HS-5 (cell line): Measurements from ENCODE around the gene ANKUB1.

Source experiments
- DNase-seq: peaks from one replicate; pipeline ENCODE4 v3.0.0-alpha.2; 2012; ENCODE audit warnings: low read depth

ANKUB1 gene

DNA sequence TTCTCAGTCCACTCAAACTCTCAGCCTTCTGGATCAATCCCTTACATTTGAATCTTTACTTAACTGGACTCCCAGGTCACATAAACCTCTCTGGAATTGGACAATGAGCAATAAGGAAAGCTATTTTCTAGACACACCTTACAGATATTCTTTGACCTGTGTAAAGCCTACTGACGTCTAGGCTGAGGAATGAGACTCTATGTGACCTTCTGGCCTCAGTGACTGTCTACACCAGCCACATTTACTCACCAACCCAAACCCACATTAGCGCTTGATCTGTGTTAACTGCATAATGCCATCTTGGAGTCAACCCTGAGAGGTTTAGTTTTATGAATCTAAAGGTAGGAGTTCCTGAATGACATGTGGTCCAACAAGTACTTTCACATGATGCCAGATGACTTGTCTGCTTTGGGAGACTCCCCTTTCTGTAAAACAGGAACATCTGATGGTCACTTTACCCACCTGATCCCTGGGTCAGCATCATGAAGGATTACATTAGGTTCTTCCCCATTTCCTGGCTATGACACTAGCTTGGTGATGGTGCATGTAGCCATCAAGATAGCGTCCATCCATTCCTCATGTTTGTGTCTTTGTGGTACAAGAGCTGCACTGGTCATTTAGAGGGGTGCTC lies 28.7 kb downstream of the ANKUB1 start:
- DNase-seq, result no peak

DNA sequence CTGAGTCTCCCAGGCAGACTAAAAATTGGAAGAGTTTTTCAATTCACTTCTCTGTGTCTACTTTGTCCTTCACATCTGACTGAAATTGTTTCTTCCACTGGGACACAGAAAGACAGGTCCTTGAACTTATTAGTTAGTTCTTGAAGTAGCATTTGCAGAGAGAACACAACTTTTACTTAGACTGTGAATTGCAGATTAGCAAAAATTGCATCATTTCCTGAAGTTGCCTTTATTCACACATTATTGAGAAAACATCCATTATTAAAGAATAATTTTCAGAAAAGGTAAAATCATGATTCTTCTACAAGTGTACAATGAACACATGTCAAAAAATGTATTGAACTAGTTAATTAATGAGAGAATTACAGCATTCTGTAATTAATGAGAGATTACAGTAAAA lies 38.6 kb downstream of the ANKUB1 start:
- DNase-seq, result no peak

DNA sequence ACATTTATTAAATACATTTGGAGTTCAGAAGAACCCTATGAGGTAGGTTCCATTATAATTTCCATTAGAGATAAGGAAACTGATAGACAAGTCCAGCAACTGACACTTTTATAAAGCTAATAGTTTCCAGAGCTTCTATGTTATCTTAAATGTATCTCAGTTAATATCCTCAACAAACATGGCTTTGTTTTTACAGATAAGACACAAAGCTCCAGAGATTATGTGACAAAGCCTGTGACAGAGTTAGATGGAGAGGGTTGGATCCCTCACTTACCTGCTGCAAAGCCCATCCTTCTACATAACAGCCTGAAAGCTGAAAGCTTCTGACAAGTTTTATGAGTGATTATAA lies 39.6 kb downstream of the ANKUB1 start:
- no peak for DNase-seq

DNA sequence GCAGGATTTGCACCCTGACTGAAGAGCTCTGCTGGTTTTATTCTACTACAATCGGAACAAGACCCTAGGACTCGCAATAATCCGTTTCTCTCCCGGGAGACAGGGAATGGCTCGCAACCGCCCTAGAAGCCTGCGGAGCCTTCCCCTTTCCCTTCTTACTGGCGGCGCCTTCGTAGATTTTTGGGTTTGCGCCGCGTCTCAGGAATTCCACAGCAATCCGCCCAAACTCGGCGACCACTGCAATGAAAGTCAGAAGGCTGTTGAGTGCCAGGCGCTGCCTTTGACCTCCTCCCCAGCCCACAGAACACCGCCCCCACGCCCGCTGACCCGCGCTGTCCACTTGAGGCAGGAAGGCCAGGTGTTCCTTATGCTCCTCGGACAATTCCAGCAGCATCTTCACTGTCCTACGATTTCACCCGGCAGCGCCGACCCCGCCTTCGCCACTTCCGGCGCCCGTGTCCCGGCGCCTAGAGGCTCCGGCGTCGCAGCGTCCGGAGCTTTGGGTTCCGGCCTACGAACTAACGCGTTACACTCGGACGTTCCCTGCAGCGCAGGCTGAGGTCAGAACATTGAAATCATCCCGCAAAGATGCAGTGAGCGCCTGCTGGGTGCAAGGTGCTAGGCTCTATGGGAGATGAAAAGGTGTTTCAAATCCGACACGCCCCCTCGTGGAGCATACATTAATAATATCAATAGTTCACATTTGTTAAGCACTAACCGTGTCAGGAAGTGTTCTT lies 40.1 kb downstream of the ANKUB1 start, which contains the start of gene COMMD2:
TSS of gene COMMD2 (minus strand) at position 439 of the 737 bp plus-strand sequence. CDS start at position 394, 45 bp downstream.
- DNase-seq, result peak; percentile 78

DNA sequence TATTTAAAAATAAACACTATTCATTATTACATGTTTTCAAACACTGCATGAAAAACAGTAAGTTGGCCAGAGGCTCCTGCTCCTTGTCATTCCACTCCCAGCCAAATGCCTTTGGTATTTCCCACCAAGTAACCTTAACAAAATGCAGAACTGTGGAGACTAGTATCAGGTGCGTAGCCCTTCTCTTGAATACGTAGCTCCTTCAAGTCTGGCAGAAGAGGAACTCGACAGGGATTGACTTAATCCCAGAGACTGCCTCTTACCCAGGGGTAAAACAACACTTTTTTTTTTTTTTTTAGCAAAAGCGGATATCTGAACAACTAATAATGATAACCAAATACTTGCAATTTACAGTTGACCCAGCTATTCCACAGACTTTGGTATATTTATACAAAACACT lies 40.8 kb downstream of the ANKUB1 start:
- no peak for DNase-seq

DNA sequence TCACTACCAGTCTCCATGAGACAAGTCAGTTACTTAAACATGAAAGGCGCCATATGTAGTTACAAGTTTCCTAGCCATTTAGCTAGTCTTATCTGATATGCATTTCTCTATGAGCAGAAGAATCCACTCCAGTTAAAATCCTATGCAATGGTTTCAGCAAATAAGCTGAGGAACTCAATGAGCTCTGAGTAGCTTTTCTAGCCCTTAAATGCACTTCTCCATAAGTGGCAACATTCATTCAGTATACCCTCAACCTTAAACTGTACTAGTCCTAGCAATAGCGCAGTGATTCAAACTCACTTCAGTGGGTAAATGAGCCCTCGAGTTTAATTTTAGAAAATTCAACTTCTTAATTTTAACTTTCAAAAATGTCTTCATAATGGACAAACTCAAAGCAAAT lies 47.7 kb downstream of the ANKUB1 start:
- no peak for DNase-seq

DNA sequence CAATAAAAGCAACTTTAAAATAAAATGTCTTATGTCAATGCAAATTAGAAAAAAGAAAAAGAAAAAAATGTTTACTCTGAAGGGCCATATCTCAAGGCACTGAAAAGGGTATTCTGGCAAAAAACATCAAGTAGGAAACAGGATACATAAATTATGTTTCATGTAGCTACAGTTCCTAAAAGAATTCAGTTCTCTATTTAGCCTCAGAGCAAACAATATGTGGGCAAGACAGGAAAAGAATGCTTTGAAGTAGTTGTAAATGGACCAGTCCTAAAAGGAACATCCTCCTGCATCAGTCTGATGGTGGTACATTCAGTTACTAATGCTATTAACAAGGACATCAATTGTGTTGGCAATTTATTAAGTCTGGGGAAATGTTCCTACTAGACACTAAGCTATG lies 48.2 kb downstream of the ANKUB1 start:
- no peak for DNase-seq

DNA sequence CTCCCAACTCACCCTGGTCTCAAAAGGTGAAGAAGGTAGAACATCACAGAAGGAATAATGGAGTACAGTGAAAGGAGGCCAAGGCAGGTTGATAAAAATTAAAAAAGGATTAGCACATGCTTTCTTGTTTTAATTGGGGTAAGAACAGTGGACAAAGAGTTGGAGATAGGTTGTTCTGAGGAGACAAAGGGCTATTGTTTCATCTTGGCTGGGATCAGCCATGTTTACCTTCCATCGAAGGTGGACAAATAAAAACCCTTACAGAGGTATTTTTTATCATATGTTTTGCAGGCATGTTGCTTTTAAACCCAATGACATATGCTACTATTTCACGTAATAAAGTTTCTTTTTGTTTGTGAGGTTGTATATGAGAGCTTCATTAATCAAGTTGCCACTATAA lies 53.0 kb downstream of the ANKUB1 start:
- no peak for DNase-seq

DNA sequence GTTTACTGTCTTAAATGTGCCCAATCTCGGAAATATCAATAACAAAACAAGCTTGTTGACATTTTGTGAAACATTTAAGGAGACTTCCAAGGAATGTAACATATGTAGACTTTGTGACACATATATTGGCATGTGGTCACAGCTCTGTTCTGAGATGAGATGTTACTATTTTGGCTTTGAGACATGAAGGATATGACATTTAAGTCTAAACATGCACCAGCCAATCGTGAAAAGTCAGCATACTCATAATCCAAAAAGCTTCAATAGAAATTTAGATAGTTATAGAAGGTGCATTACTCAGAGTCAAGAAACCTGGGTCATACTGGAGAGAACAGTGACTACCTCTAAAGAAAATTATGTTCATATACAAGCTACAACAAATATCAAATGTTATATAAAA lies 53.5 kb downstream of the ANKUB1 start:
- DNase-seq, result no peak

DNA sequence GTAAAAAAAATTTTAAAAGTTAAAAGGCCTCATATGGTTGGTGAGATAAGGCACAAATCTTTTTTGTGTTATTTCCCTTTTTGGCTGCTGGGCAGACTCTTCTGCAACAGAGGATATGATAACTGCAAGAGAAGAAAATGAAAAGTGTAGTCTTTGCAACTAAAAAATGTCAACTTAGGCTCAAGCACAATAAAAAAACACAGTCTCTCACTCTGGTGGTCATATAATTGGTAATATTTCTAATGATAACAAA lies 55.5 kb downstream of the ANKUB1 start:
- no peak for DNase-seq

DNA sequence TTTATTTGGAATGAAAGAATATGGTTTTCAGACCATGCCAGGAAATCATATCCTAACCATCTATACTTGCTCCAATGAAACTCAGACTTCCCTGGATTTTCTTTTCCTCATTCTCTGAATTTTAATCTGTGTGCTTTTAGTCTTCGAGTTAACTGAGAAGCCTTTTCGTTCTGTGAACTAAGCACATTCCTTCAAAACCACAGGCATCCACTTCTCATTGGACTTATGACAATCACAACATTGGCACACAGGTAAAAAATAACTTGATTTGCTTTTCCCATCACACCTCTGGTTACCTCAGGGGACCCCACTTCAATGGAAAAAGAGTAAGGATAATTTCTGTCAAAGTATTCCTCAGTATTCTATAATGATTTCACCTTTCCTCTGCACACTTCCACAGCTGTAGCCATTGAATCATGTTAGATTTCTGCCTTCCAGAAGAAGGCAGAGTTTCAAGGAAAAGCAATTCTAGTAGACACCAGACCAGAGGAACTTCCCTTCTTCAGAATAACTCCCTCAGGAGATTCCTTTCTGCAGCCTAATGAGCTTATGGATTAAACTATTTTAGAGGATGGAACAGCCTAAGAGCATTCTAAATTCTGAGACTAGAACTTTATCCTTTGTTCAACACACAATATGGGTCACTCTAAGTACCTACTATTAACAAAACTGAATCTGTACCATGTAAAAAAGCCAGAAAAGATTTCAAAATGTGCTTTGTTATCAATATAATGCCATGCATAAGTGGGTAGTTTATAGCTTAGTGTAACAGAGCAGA lies 56.0 kb downstream of the ANKUB1 start:
- DNase-seq, result no peak

DNA sequence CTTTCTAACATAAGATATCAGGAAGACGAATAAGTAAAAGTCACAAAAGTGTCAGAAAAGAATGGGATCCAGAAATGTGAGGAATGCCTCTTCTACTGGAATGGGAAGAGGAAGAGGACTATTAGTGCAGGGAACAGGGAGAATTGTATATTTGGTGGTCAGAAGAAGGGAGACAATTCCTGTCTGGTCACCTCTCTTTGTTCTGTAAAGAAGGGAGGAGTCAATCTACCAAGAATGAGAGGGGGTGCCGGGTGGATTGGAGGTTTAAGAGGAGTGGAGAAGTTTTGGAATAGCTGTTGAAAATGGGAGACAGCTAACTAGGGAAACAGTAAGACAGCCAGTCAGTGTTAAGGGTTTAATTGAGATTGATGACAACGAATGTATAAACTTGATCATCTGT lies 60.1 kb downstream of the ANKUB1 start:
- DNase-seq, result no peak

DNA sequence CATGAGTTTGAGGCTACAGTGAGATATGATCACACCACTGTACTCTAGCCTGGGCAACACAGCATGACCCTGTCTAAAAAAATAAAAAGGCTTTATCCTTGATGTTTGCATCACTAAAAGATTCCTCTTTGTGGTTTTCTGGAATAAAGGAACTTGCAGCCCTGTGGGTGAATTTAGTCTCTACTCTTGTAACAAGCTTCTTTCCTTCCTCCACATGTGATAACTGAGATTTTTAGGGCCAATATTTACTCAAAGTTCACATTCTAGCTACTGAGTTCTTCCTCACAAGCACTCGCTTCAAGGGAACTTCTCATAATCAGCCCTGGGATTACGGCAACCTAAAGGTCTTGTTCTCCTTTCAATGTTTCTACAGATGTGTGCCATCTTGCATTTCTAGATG lies 64.7 kb downstream of the ANKUB1 start:
- DNase-seq, result no peak

DNA sequence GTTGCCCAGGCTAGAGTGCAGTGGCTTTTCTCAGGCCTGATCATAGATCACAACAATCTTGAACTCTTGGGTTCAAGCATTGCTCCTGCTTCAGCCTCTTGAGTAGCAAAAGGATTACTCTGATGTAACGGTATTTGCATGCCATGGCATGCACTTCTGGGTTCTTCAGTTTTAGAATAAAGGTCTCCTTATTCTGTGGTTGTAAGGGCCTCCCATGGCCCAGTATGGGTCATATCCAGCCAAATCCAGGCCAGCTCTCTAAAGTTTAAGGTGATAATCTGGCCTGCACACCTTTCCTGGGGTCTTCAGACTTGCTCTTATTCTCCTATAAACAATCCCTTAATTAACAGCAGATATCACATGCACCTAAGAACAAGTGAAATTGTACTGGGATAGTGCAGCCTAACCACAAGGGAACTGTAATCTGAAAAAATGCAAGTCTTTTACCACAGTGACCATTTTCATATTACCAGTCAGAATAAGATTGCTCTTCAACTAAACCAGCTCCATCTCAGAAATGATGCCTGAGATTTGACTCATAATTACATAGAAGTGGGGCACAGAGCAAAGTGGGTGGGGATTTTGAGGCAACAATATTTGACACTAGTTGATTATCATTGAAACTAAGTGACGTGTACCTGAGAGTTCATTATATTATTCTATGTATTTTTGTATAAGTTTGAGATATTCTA lies 65.5 kb downstream of the ANKUB1 start:
- no peak for DNase-seq

DNA sequence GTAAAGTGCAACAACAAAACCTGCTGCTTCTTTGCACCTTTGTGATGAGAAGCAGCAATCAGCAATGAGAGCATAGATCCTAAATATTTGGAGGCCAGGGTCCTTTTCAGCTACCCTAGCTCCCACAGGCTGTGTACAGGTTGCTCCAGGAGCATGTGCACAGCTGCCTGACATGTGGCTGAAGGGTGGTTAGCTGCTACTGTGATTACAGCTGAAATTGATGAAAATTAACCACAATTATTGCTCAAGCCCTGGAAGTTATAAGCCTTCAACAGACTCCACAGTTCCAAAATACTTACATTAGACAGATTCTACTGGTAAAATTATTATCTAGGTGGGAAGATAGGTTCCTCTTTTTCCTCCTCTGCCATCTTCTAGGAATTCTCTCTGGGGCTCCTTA lies 68.6 kb downstream of the ANKUB1 start:
- DNase-seq, result no peak

DNA sequence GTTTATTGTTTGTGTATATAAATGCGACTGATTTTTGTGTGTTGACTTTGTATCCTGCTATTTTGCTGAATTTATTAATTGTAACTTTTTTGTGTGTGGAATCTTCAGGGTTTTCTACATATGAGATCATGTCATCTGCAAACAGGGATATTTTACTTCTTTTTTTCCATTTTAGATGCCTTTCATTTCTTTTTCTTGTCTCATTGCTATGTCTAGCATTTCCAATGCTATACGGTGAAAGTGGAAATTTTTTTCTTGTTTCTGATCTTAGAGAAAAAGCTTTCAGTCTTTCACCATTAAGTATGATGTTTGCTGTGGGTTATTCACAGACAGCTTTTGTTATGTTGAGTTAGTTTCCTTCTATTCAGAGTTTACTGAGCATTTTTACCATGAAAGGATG lies 71.4 kb downstream of the ANKUB1 start:
- no peak for DNase-seq

DNA sequence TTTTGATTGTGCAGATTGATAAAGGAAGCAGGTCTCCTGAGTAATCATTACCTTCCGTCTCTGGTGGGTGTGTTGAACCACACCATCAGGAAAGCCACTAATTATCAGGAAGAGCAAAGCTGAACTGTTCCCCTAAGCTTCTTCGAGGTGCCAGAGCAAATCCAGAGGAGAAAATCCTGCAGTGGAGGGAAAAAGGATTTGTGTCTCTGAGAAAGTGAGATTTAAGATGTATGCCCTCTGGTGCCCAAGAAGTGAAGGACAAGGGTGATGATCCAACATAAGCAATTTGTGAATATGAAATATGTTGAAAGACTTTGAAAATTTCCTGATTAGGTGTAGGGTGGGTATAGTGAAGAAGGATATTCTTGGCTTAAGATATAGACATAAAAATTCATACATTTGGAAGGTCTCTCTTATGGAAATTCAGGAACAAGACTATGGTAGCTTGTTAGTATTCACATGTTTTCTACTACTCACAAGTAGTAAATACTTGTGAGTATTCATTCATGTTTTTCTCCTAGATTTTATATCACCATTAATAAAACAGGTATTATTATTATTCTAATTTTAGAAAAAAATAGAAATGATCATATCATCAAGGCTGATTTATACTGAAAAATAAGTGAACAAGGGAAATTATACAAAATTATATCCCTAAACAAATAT lies 74.8 kb downstream of the ANKUB1 start:
- DNase-seq, result peak; percentile 54

DNA sequence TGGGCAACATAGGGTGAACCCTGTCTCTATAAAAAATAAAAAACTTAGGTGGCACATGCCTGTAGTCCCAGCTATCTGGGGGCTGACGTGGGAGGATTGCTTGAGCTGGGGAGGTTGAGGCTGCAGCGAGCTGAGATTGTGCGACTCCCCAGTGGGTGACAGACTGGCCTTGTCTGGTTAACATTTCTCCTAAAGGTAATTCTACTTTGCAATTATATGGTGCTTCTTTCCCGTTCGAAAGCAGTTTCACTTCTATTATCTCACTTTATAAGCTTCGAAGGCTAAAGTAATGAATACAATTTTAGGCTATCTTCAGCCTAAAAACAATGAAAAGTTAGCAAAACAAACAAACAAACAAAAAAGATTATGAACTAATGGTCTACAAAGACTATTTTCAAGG lies 75.4 kb downstream of the ANKUB1 start:
- no peak for DNase-seq

DNA sequence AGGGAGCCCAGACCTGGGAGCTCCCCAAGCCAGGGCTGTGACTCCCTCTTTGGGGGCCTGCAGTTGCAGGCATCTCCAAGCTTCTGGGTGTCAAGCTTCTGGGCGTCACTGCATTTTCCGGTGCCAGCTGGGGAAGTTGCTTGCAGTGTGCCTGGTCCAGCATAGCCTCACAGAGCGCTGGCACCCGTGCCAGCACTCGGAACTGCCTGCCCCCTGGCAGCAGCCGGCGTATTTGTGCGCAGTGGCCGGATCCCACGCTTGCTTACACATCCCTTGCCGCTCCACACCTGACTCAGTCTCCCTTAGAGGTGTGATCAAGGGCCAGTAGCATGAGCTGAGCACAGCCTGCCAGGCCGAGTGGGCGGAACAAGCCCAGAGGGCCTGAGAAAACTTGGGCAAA lies 77.1 kb downstream of the ANKUB1 start:
- DNase-seq, result no peak

DNA sequence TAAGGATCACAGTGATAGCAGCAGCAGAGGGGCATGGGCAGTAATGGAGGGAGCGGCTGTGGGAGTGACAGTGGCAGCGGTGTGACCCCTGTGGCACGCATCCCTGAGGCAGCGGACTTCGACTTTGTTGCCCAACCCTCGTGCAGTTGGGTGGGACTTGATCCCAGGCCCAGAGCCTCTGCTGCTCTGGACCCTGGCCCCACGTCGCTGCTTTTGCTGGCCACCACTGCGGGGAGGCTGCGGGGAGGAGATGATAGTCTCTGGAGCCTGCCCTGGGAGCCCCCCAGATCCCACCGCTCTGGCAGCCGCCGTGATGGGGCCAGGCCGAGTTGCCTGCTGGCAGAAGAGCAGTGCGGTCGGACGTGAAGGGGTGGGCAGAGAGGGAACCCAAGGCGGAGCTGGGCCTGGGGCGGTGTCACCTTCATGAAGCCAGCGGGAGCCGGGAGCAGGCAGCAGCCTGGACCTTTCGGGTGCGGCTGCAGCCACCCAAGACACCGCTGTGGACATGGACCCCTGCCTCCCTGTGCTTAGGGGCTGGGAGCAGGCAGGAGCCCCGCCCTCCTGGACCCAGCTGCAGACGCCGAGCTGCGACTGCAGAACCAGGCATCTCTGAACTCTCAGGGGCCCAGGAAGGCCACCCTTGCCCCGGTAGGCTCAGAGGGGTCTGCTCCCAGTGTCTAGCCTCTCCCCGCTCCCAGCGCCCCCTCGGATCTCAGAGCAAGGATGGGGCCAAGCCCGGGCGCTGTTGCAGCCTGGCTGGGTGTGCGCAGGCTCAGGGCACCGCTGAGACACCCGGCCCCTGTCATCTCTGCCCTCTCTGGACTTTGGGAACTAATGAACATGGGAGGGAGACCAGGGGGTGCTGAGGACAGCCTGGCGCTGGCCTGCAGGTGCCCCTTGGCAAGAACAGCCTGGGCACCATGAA lies 78.4 kb downstream of the ANKUB1 start:
- DNase-seq, result no peak
